Measurements from ENCODE around the gene GATD1.

Gene GATD1

DNA sequence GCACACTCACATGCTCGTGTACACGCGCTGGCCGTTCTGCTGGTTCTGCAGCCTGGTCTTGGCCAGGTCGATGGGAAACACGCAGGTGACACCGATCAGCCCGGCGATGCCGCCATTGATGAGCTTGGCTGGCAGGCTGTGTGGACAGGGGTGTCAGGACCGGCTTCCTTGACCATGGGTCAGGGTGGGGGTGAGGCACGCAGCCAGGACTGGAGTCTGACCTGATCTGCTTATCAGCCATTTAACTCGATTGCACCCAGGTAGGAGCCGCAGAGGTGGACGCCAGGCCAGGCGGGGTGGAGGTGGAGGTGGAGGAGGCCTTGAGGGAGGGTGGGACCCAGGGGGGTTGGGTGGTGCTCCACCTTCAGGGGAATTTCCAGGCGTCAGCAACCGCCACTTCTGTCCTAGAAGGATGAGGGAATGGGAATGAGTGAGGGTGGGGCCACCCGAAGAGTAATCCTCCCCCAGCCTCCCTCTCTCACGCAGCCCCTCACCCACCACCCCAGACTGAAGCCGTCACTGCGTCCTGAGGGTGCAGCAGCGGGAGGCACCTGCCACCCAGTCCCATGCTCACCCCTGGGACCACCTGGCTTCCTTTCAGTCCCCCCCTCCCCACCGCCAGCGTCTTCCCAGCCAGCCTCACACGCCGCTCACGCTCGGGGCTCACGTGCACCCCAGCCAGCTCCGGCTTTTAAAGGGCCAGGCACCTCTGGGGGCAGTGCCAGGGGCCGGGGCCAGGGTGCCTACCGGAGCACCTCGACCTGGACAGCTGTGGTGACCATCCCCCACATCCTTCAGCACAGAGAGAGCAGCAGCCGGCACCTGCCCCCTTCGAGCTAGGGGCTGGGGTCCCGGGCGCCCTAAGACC, 17.7 kb upstream of the GATD1 start:
- DNase-seq, result peak; percentile 52

- peak; percentile 72 for DNase-seq
These were observed 16.9 kb upstream of the GATD1 start for GRCh38 chr11:794013-794765.

- no peak for DNase-seq
These were observed 16.3 kb upstream of the GATD1 start for GRCh38 chr11:793556-793955.

GRCh38 chr11:792873-793272, 15.6 kb upstream of the GATD1 start:
- DNase-seq, result no peak

DNA sequence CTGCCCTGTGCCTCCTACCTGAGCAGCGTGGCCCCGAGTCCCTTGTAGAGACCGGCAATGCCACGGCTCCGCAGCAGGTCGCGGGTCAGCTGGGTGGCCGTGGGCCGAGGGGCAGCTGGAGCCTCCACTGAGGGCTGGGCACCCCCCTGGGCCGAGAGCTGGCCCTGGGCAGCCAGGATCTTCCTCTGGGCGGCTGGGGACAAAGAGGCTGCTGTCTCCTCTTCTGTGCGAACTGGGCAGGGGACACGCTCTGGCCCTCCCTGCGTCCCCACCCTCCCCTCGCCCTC, 15.2 kb upstream of the GATD1 start:
- no peak for DNase-seq

DNA sequence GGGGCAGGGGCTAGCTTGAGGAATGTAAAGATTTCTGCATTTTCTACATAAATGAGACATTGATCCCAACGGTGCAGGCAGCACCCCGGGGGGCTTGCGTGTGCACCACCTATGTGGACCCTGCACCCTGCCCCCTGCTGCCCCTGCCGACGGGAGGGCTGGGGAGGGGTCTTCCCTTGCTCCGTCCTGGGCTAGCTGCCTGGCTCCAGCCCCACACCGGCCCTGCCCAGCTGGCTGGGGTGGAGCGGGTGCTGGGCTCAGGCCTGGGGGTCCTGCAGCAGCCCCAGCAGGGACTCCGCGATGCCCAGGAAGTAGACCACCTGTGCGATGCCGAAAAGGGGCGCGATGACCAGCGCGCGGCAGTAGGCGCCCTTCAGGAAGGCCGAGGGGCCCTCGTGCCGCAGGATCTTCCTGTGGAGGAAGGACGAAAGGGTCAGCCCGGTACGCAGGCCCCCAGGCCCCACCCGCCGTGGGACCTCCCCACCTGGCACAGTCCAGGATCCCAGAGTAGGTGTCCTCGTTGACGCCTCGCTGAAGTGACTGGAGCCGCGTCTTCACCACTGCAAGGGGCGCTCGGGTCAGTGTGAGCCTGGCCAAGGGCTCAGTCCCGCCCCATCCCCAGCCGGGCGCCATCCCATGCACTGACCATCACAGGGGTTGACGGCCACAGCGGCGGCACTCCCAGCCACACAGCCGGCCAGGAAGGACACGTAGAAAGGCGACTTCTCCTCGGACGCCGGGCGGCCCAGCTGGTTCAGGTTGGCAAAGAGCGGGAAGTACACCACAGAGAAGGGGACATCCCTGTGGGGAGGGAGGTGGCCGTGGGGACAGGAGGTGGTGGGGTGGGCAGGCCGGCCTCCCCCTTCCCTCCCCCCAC, 14.6 kb upstream of the GATD1 start:
- no peak for DNase-seq

DNA sequence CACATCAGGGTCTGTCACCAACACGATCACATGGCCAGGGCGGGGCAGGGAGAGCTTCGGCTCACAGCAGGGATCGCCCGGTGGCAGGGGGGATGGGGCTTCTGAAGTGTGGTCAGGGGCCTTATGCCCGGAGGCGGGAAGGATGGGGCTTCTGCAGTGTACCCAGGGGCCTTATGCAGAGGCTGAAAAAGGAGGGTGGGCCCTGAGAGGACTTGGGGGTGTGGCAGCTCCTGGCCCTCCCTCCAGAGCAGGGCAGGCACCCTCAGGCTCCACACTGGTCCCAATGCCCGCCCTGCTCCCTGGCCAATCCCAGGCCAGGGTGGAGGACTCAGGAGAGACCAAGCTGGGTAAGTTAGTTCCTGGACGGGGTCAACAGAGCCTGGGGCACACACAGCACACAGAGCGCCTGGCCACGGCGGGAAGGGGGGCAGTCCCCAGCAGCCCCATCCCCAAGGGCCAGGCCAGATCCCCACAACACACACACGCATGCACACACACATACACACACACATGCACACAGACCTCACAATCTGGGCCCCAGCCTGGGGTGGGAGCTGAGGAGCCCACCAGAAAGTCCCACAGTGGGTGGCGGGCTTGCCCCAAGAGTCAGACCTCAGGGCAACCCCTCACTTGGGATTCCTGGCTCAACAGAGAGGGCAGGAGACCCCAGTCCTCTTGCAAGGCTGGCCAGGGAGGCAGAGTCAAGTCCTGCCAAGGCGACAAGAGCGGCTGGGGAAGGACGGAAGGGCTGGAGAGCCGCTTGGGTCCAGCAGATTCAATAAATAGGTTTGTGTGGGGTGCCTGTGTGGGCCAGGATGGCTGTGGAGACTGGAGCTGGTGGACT, 13.7 kb upstream of the GATD1 start:
- peak; percentile 26 for DNase-seq

- DNase-seq, result peak; percentile 67
These were observed 12.7 kb upstream of the GATD1 start, which contains the start of gene CEND1 for GRCh38 chr11:789943-790342. Gene CEND1 (minus strand): TSS chr11:790090. CDS start chr11:788576, 1,514 bp downstream.

DNA sequence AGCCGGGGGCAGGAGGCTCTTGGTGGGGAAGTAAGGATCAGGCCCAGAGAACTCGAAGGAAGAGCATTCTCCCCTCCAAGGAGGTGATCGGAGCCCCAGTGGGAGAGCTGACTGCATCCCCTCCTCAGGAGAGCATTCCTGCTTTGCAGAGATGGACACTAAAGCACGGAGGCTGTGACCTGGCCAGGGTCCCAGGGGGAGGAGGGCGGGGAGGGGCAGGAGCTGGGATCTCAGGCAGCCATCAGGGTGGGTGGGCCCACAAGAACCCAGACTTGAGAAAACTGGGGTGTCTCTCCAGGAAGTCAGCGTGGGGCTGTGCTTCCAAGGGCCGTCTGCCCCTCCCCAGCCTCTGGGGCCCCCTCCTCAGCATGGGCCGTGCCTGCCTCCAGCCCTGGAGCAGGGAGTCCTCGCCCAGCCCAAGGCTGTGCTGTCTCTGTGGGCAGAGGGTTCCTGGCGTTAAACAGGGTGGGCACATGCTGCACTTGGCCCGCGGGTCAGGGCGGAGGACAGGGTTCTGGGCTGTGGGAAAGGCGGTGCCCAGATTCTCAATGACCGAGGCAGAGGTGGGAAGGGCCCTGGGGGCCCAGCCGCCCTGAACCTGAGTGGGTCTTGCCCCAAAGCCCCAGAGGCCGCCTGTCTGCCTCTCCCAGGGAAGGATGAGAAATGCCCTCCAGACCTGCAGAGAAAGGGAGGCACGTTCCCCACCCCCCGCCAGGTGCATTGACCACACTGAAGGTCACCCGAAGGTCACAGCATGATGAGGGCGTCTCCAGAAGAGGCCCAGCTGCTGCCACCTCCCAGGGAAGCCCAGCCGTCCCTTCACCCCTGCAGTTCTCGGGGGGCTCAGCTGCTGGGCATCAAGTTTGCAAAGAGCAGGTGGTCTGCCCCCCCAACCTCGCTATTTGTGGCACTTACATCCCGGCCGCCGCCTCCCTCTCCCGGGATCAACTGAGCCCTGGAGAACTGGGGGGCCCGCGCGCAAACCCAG, 12.0 kb upstream of the GATD1 start:
- no peak for DNase-seq

GRCh38 chr11:788009-788640, 10.8 kb upstream of the GATD1 start:
- DNase-seq, result no peak

GRCh38 chr11:787084-787675, 9.9 kb upstream of the GATD1 start:
- no peak for DNase-seq

GRCh38 chr11:786235-787083, 9.2 kb upstream of the GATD1 start:
- peak; percentile 32 for DNase-seq

DNA sequence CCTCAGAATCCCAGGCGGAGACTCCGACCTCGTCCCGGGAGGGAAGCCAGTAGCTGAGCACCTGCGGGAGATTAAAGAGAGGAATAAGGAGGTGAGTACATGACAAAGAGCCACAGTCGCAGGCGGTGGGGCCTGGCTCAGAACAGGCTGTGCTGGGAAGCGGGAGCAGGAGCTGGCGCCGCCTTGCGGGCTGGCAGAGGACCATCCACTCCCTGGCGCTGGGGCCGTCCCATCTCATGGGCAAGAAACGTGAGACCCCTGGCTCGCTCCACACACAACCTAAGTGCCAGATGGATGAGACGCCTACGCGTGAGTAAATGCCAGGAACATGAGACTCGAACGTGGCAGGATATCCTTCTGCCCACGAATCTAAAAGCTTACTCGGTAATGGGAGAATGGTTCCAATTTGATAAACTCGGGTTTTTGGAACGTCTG, 6.3 kb upstream of the GATD1 start:
- peak; percentile 94 for DNase-seq

GRCh38 chr11:782264-783174, 5.2 kb upstream of the GATD1 start:
- DNase-seq, result no peak

GRCh38 chr11:779955-780532, 2.8 kb upstream of the GATD1 start:
- no peak for DNase-seq

- DNase-seq, result no peak
These were observed 2.0 kb upstream of the GATD1 start for GRCh38 chr11:778976-779954.

Data from NCI-H82 (cell line).